GM19099 (cell line): ENCODE measurements around the gene ZNF565.

Experiments
- POLR2A ChIP-seq: IDR thresholded peaks from 3 replicates; pipeline ENCODE4 v1.6.1; 2011; ENCODE audit warnings: low read depth; ENCODE audit not compliant: insufficient read length; ENCODE audit errors: extremely low read depth

The ZNF565 gene

GRCh38 chr19:36222503-36222902 lies 8.0 kb upstream of the ZNF565 start:
- no peak for TF ChIP-seq POLR2A

- no peak for TF ChIP-seq POLR2A
Measured at GRCh38 chr19:36221474-36221873, 7.0 kb upstream of the ZNF565 start.

GRCh38 chr19:36215276-36216123 lies 1.0 kb upstream of the ZNF565 start:
- TF ChIP-seq POLR2A, result no peak

GRCh38 chr19:36212895-36213294 lies 1.6 kb downstream of the ZNF565 start:
- TF ChIP-seq POLR2A, result no peak

- no peak for TF ChIP-seq POLR2A
Measured at GRCh38 chr19:36210497-36210896, 4.0 kb downstream of the ZNF565 start.

- no peak for TF ChIP-seq POLR2A
Measured at GRCh38 chr19:36209372-36209771, 5.1 kb downstream of the ZNF565 start.

- TF ChIP-seq POLR2A, result no peak
Measured at GRCh38 chr19:36207605-36208252, 6.7 kb downstream of the ZNF565 start.

GRCh38 chr19:36203293-36203692 lies 11.2 kb downstream of the ZNF565 start:
- TF ChIP-seq POLR2A, result no peak

GRCh38 chr19:36201684-36202083 lies 12.8 kb downstream of the ZNF565 start:
- no peak for TF ChIP-seq POLR2A

- TF ChIP-seq POLR2A, result no peak
Measured at GRCh38 chr19:36198119-36198518, 16.3 kb downstream of the ZNF565 start.

GRCh38 chr19:36196249-36196648 lies 18.2 kb downstream of the ZNF565 start:
- TF ChIP-seq POLR2A, result no peak

GRCh38 chr19:36183245-36183628 lies 31.2 kb downstream of the ZNF565 start:
- TF ChIP-seq POLR2A, result no peak

GRCh38 chr19:36182612-36183244 lies 31.7 kb downstream of the ZNF565 start:
- TF ChIP-seq POLR2A, result no peak

GRCh38 chr19:36172852-36173251 lies 41.6 kb downstream of the ZNF565 start:
- TF ChIP-seq POLR2A, result no peak

- TF ChIP-seq POLR2A, result no peak
Measured at GRCh38 chr19:36169084-36169760, 45.2 kb downstream of the ZNF565 start.
